Measurements from ENCODE around the gene COL6A3. TPM values are rescaled to one million over a fixed set of nuclear protein-coding genes. Genes with fewer than 3 reads are reported as not detected.

COL6A3 gene
- total RNA-seq (1 to 10 TPM; 1.6 to 3.1 (median 2.2) TPM), polyA plus RNA-seq (under 1 TPM; 0.02 to 0.74 TPM), total RNA-seq (10.9 reads per million, percentile 37 among the genes with 10 or more reads in this experiment)

- Mint-ChIP-seq H3K4me1 (no peaks in the 10 kb centered on the region), H3K27ac (no peak within 1 kb of the TSS), H3K27me3 (no peaks in the 10 kb centered on the region), H3K9me3 (no peaks in the 10 kb centered on the region), H3K4me3 (no peak within 1 kb of the TSS), H3K36me3 (no peaks in the 10 kb centered on the region)
- ATAC-seq = no peak
- no peaks in the 10 kb centered on the region for H3K9me3 ChIP-seq (ENCODE audit: control insufficient read depth in 2 of 3, low read length in 3 of 3)
- ChIA-PET CTCF (interaction anchor here (1.0 to 1.1 kb wide), 2 partner anchors 30 to 34 kb away, joined by 4 to 5 read pairs; no protein-coding TSS in a partner anchor), POLR2A (no interaction called here)
- no peaks in the 10 kb centered on the region for H3K36me3 ChIP-seq (ENCODE audit: control insufficient read depth in 2 of 3, insufficient read depth in 3 of 3, low read length in 3 of 3)
- H3K4me3 ChIP-seq (ENCODE audit: low read length) = no peak within 1 kb of the TSS
- DNase-seq = no peak
- H3K4me1 ChIP-seq (ENCODE audit: control insufficient read depth in 2 of 2, insufficient read depth in 2 of 2, low read length in 2 of 2) = no peaks in the 10 kb centered on the region
- intact Hi-C loops (cut with micrococcal nuclease) = no loop called here
- H3K27me3 ChIP-seq (ENCODE audit: control insufficient read depth in 2 of 2, insufficient read depth in 2 of 2, low read length in 2 of 2) = no peaks in the 10 kb centered on the region
- H3K27ac ChIP-seq (ENCODE audit: low read depth, low read length) = no peak within 1 kb of the TSS
Measured at GRCh38 chr2:237413777-237414661, at the start of gene COL6A3. COL6A3 (minus strand) TSS chr2:237414164; CDS start chr2:237396817, 17,347 bp downstream.

- no peak for ATAC-seq
- Histone ChIP-seq H3K27ac (ENCODE audit: low read depth, low read length) (no peak overlapping the region), H3K4me3 (ENCODE audit: low read length) (no peak overlapping the region), H3K9me3 (ENCODE audit: control insufficient read depth in 2 of 3, low read length in 3 of 3) (no peaks in the 10 kb centered on the region), H3K4me1 (ENCODE audit: control insufficient read depth in 2 of 2, insufficient read depth in 2 of 2, low read length in 2 of 2) (peaks cover 0 to 8% of the 10 kb centered on the region in 2 donors), H3K36me3 (ENCODE audit: control insufficient read depth in 2 of 3, insufficient read depth in 3 of 3, low read length in 3 of 3) (no peaks in the 10 kb centered on the region), H3K27me3 (ENCODE audit: control insufficient read depth in 2 of 2, insufficient read depth in 2 of 2, low read length in 2 of 2) (no peaks in the 10 kb centered on the region)
- Mint-ChIP-seq H3K27me3 (no peaks in the 10 kb centered on the region), H3K9me3 (peaks cover 0 to 24% (median 0%) of the 10 kb centered on the region in 11 donors), H3K36me3 (peaks cover 0 to 3% (median 0%) of the 10 kb centered on the region in 5 donors), H3K27ac (no peak overlapping the region), H3K4me1 (peaks cover 9 to 24% (median 13%) of the 10 kb centered on the region in 7 donors), H3K4me3 (no peak overlapping the region)
- intact Hi-C loops (cut with micrococcal nuclease) = loop anchor here in 1 of 2 donors (2.0 kb wide), 1 partner anchor 19 kb away; no protein-coding TSS in a partner anchor
- ChIA-PET CTCF (interaction anchor here (1.1 to 2.3 kb wide), 4 partner anchors 11 to 41 kb away, joined by 3 to 11 read pairs (median 4); no protein-coding TSS in a partner anchor), POLR2A (interaction anchor here (1.2 kb wide), 1 partner anchor 14 kb away, joined by 7 read pairs; no protein-coding TSS in a partner anchor)
- DNase-seq = no peak
Measured at GRCh38 chr2:237459741-237460174, 45.8 kb upstream of the COL6A3 start.

GRCh38 chr2:237459226-237459625 is 45.3 kb upstream of the COL6A3 start:
- Histone ChIP-seq H3K27ac (ENCODE audit: low read depth, low read length) (no peak overlapping the region), H3K9me3 (ENCODE audit: control insufficient read depth in 2 of 3, low read length in 3 of 3) (no peaks in the 10 kb centered on the region), H3K4me1 (ENCODE audit: control insufficient read depth in 2 of 2, insufficient read depth in 2 of 2, low read length in 2 of 2) (peaks cover 0 to 8% of the 10 kb centered on the region in 2 donors), H3K36me3 (ENCODE audit: control insufficient read depth in 2 of 3, insufficient read depth in 3 of 3, low read length in 3 of 3) (no peaks in the 10 kb centered on the region), H3K27me3 (ENCODE audit: control insufficient read depth in 2 of 2, insufficient read depth in 2 of 2, low read length in 2 of 2) (no peaks in the 10 kb centered on the region), H3K4me3 (ENCODE audit: low read length) (no peak overlapping the region)
- ChIA-PET CTCF (interaction anchor here (0.7 to 2.3 kb wide), 4 partner anchors 12 to 40 kb away, joined by 3 to 11 read pairs (median 4); no protein-coding TSS in a partner anchor), POLR2A (interaction anchor here (0.9 to 1.5 kb wide), 4 partner anchors 9 to 24 kb away, joined by 3 to 7 read pairs (median 4); no protein-coding TSS in a partner anchor)
- H3K27me3 Mint-ChIP-seq = no peaks in the 10 kb centered on the region
- no peak overlapping the region for H3K4me3 Mint-ChIP-seq
- H3K36me3 Mint-ChIP-seq = peaks cover 0 to 3% (median 0%) of the 10 kb centered on the region in 5 donors
- no peak overlapping the region for H3K27ac Mint-ChIP-seq
- intact Hi-C loops (cut with micrococcal nuclease) = loop anchor here in 1 of 2 donors (2.0 kb wide), 1 partner anchor 18 kb away; no protein-coding TSS in a partner anchor
- peaks cover 0 to 24% (median 0%) of the 10 kb centered on the region in 11 donors for H3K9me3 Mint-ChIP-seq
- DNase-seq (no peak), ATAC-seq (no peak)
- peaks cover 9 to 24% (median 13%) of the 10 kb centered on the region in 7 donors for H3K4me1 Mint-ChIP-seq

DNA sequence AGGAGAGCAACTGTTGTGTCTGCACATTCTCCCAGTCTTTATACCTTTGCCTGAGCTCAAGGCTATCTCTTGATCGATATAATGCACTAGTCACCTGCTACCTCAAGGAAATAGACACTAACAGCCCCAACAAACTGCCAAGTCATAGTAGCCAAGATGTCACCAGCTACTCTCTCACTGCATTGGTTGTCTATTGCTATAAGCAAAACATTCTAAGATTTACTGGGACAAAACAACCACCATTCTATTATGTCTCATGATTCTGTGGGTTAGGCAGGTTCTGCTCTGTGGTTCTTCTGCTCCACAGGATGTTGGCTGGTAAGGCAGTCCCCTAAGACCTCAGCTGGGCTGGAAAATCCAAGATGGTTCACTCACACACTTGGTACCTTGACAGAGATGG is 44.6 kb upstream of the COL6A3 start:
- ChIA-PET CTCF (interaction anchor here (0.7 to 2.3 kb wide), 5 partner anchors 9 to 39 kb away, joined by 3 to 11 read pairs (median 4); no protein-coding TSS in a partner anchor), POLR2A (interaction anchor here (0.9 to 1.5 kb wide), 4 partner anchors 9 to 23 kb away, joined by 3 to 7 read pairs (median 4); no protein-coding TSS in a partner anchor)
- Mint-ChIP-seq H3K9me3 (peaks cover 0 to 24% (median 0%) of the 10 kb centered on the region in 11 donors), H3K4me1 (peaks cover 9 to 24% (median 14%) of the 10 kb centered on the region in 7 donors), H3K27ac (peak overlapping the region in 4 of 9 donors; percentile 6 to 57 (median 22)), H3K36me3 (peaks cover 0 to 3% (median 0%) of the 10 kb centered on the region in 5 donors), H3K4me3 (no peak overlapping the region), H3K27me3 (no peaks in the 10 kb centered on the region)
- Histone ChIP-seq H3K27me3 (ENCODE audit: control insufficient read depth in 2 of 2, insufficient read depth in 2 of 2, low read length in 2 of 2) (no peaks in the 10 kb centered on the region), H3K9me3 (ENCODE audit: control insufficient read depth in 2 of 3, low read length in 3 of 3) (no peaks in the 10 kb centered on the region), H3K4me3 (ENCODE audit: low read length) (no peak overlapping the region), H3K36me3 (ENCODE audit: control insufficient read depth in 2 of 3, insufficient read depth in 3 of 3, low read length in 3 of 3) (no peaks in the 10 kb centered on the region), H3K4me1 (ENCODE audit: control insufficient read depth in 2 of 2, insufficient read depth in 2 of 2, low read length in 2 of 2) (peaks cover 0 to 8% of the 10 kb centered on the region in 2 donors), H3K27ac (ENCODE audit: low read depth, low read length) (no peak overlapping the region)
- ATAC-seq (no peak), DNase-seq (no peak)
- intact Hi-C loops (cut with micrococcal nuclease) = loop anchor here in 1 of 2 donors (2.0 kb wide), 1 partner anchor 18 kb away; no protein-coding TSS in a partner anchor

DNA sequence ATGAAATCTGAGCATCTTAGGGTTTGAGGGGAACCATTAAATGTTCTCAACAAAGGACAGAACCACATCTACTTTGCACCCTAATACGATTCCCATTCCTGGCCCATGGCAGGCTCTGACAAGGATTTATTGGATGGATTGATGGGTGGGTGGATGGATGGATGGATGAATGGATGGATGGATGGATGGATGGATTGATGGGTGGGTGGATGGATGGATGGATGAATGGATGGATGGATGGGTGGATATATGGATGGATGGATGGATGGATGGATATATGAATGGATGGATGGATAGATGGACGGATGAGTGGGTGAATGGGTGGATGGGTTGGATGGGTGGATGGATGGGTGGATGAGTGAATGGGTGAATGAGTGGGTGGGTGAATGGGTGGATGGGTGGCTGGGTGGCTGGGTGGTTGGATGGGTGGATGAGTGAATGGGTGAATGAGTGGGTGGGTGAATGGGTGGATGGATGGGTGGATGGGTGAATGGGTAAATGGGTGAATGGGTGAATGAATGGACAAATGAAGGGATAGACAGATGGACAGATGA is 43.5 kb upstream of the COL6A3 start:
- DNase-seq = no peak
- H3K27ac Mint-ChIP-seq = peak overlapping the region in 2 of 9 donors; percentile 15 to 52
- no peak overlapping the region for H3K4me3 Mint-ChIP-seq
- H3K9me3 Mint-ChIP-seq = peaks cover 0 to 22% (median 0%) of the 10 kb centered on the region in 11 donors
- Histone ChIP-seq H3K9me3 (ENCODE audit: control insufficient read depth in 2 of 3, low read length in 3 of 3) (no peaks in the 10 kb centered on the region), H3K27me3 (ENCODE audit: control insufficient read depth in 2 of 2, insufficient read depth in 2 of 2, low read length in 2 of 2) (no peaks in the 10 kb centered on the region), H3K36me3 (ENCODE audit: control insufficient read depth in 2 of 3, insufficient read depth in 3 of 3, low read length in 3 of 3) (no peaks in the 10 kb centered on the region), H3K4me3 (ENCODE audit: low read length) (no peak overlapping the region), H3K4me1 (ENCODE audit: control insufficient read depth in 2 of 2, insufficient read depth in 2 of 2, low read length in 2 of 2) (peaks cover 0 to 8% of the 10 kb centered on the region in 2 donors), H3K27ac (ENCODE audit: low read depth, low read length) (no peak overlapping the region)
- peaks cover 0 to 3% (median 0%) of the 10 kb centered on the region in 5 donors for H3K36me3 Mint-ChIP-seq
- ChIA-PET POLR2A (no interaction called here), CTCF (no interaction called here)
- ATAC-seq = no peak
- peaks cover 9 to 24% (median 14%) of the 10 kb centered on the region in 7 donors for H3K4me1 Mint-ChIP-seq
- intact Hi-C loops (cut with micrococcal nuclease) = no loop called here
- H3K27me3 Mint-ChIP-seq = no peaks in the 10 kb centered on the region

- intact Hi-C loops (cut with micrococcal nuclease) = no loop called here
- Mint-ChIP-seq H3K27me3 (no peaks in the 10 kb centered on the region), H3K9me3 (peaks cover 0 to 18% (median 0%) of the 10 kb centered on the region in 11 donors), H3K27ac (no peak overlapping the region), H3K36me3 (peaks cover 0 to 3% (median 0%) of the 10 kb centered on the region in 5 donors), H3K4me1 (peaks cover 9 to 24% (median 14%) of the 10 kb centered on the region in 7 donors), H3K4me3 (no peak overlapping the region)
- no peak for DNase-seq
- CTCF ChIA-PET = interaction anchor here (1.1 to 1.3 kb wide), 2 partner anchors 9 to 35 kb away, joined by 3 to 4 read pairs; no protein-coding TSS in a partner anchor
- POLR2A ChIA-PET = no interaction called here
- Histone ChIP-seq H3K27ac (ENCODE audit: low read depth, low read length) (no peak overlapping the region), H3K36me3 (ENCODE audit: control insufficient read depth in 2 of 3, insufficient read depth in 3 of 3, low read length in 3 of 3) (no peaks in the 10 kb centered on the region), H3K27me3 (ENCODE audit: control insufficient read depth in 2 of 2, insufficient read depth in 2 of 2, low read length in 2 of 2) (no peaks in the 10 kb centered on the region), H3K4me1 (ENCODE audit: control insufficient read depth in 2 of 2, insufficient read depth in 2 of 2, low read length in 2 of 2) (peaks cover 0 to 8% of the 10 kb centered on the region in 2 donors), H3K4me3 (ENCODE audit: low read length) (no peak overlapping the region), H3K9me3 (ENCODE audit: control insufficient read depth in 2 of 3, low read length in 3 of 3) (no peaks in the 10 kb centered on the region)
- ATAC-seq = no peak
Measured at GRCh38 chr2:237456200-237456843, 42.4 kb upstream of the COL6A3 start.

All from naive thymus-derived CD4-positive, alpha-beta T cell (primary cell).